Duodenal mucosa (tissue), 2 donors: ENCODE measurements around the gene CD101.

Experiments used
- H3K27ac ChIP-seq: one replicate; pipeline ENCODE4 v1.7.0; 2013; ENCODE audit warnings: low read depth, low read length
- H3K27me3 ChIP-seq, 2 donors: one replicate each; pipeline ENCODE4 v1.7.0; 2013; ENCODE audit warnings: low read length in 2 of 2, control low read depth in 1 of 2; ENCODE audit not compliant: insufficient read depth in 2 of 2, control insufficient read depth in 1 of 2
- H3K36me3 ChIP-seq, 2 donors: one replicate each; pipeline ENCODE4 v1.7.0; 2013; ENCODE audit warnings: low read length in 2 of 2, control low read depth in 1 of 2; ENCODE audit not compliant: insufficient read depth in 2 of 2, control insufficient read depth in 1 of 2
- H3K4me1 ChIP-seq, 2 donors: one replicate each; pipeline ENCODE4 v1.7.0; 2013; ENCODE audit warnings: low read length in 2 of 2, control low read depth in 1 of 2; ENCODE audit not compliant: insufficient read depth in 2 of 2, control insufficient read depth in 1 of 2
- H3K4me3 ChIP-seq, 2 donors: one replicate each; pipeline ENCODE4 v1.7.0; 2013; ENCODE audit warnings: low read length in 2 of 2, low read depth in 1 of 2
- H3K9ac ChIP-seq, 2 donors: one replicate each; pipeline ENCODE4 v1.7.0; 2013; ENCODE audit warnings: low read length in 2 of 2, low read depth in 1 of 2
- H3K9me3 ChIP-seq, 2 donors: one replicate each; pipeline ENCODE4 v1.7.0; 2013; ENCODE audit warnings: low read length in 2 of 2, control low read depth in 1 of 2; ENCODE audit not compliant: control insufficient read depth in 1 of 2

CD101 gene

GRCh38 chr1:116993286-116993685 lies 8.3 kb upstream of the CD101 start:
- H3K9ac ChIP-seq: no peak overlapping the region
- no peak overlapping the region for H3K4me3 ChIP-seq
- peaks cover 6 to 8% of the 10 kb centered on the region in 2 donors for H3K4me1 ChIP-seq
- no peaks in the 10 kb centered on the region for H3K27me3 ChIP-seq
- no peaks in the 10 kb centered on the region for H3K9me3 ChIP-seq
- H3K36me3 ChIP-seq: peaks cover 0 to 7% of the 10 kb centered on the region in 2 donors
- H3K27ac ChIP-seq: no peak overlapping the region

- Histone ChIP-seq H3K9me3 (no peaks in the 10 kb centered on the region), H3K27me3 (no peaks in the 10 kb centered on the region), H3K4me1 (peaks cover 0 to 2% of the 10 kb centered on the region in 2 donors), H3K4me3 (no peak overlapping the region), H3K27ac (no peak overlapping the region), H3K36me3 (peaks cover 0 to 7% of the 10 kb centered on the region in 2 donors), H3K9ac (no peak overlapping the region)
These were observed 7.1 kb upstream of the CD101 start for GRCh38 chr1:116994411-116994810.

GRCh38 chr1:116997066-116997465 lies 4.5 kb upstream of the CD101 start:
- Histone ChIP-seq H3K4me1 (peaks cover 0 to 8% of the 10 kb centered on the region in 2 donors), H3K27me3 (no peaks in the 10 kb centered on the region)

GRCh38 chr1:116997636-116998035 lies 3.9 kb upstream of the CD101 start:
- Histone ChIP-seq H3K27ac (no peak overlapping the region), H3K27me3 (no peaks in the 10 kb centered on the region), H3K36me3 (no peaks in the 10 kb centered on the region), H3K9me3 (no peaks in the 10 kb centered on the region), H3K4me3 (no peak overlapping the region), H3K4me1 (peaks cover 0 to 8% of the 10 kb centered on the region in 2 donors), H3K9ac (no peak overlapping the region)

More at GRCh38 chr1:116997066-116997465, 4.5 kb upstream of the CD101 start:
- Histone ChIP-seq H3K9me3 (no peaks in the 10 kb centered on the region), H3K4me3 (no peak overlapping the region), H3K9ac (no peak overlapping the region), H3K36me3 (no peaks in the 10 kb centered on the region), H3K27ac (no peak overlapping the region)

GRCh38 chr1:116999596-116999995 lies 2.0 kb upstream of the CD101 start:
- Histone ChIP-seq H3K9me3 (no peaks in the 10 kb centered on the region), H3K4me1 (peaks cover 0 to 8% of the 10 kb centered on the region in 2 donors), H3K9ac (no peak overlapping the region), H3K36me3 (no peaks in the 10 kb centered on the region), H3K4me3 (no peak overlapping the region), H3K27ac (no peak overlapping the region), H3K27me3 (no peaks in the 10 kb centered on the region)

- H3K4me3 ChIP-seq: no peak overlapping the region
- peaks cover 0 to 8% of the 10 kb centered on the region in 2 donors for H3K4me1 ChIP-seq
- no peak overlapping the region for H3K9ac ChIP-seq
- H3K27ac ChIP-seq: no peak overlapping the region
- H3K27me3 ChIP-seq: no peaks in the 10 kb centered on the region
- no peaks in the 10 kb centered on the region for H3K36me3 ChIP-seq
- no peaks in the 10 kb centered on the region for H3K9me3 ChIP-seq
These were observed 1.4 kb upstream of the CD101 start for GRCh38 chr1:117000142-117000541.

- Histone ChIP-seq H3K27me3 (no peaks in the 10 kb centered on the region), H3K9ac (no peak overlapping the region), H3K9me3 (no peaks in the 10 kb centered on the region), H3K27ac (no peak overlapping the region), H3K4me3 (no peak overlapping the region), H3K36me3 (no peaks in the 10 kb centered on the region), H3K4me1 (peaks cover 0 to 8% of the 10 kb centered on the region in 2 donors)
These were observed 1.8 kb downstream of the CD101 start for GRCh38 chr1:117003223-117003875.

GRCh38 chr1:117007719-117008013 lies 6.1 kb downstream of the CD101 start:
- Histone ChIP-seq H3K4me3 (no peak overlapping the region), H3K27ac (no peak overlapping the region), H3K27me3 (no peaks in the 10 kb centered on the region), H3K36me3 (no peaks in the 10 kb centered on the region), H3K9ac (no peak overlapping the region), H3K9me3 (no peaks in the 10 kb centered on the region), H3K4me1 (no peaks in the 10 kb centered on the region)

GRCh38 chr1:117008656-117009055 lies 7.1 kb downstream of the CD101 start:
- Histone ChIP-seq H3K4me3 (no peak overlapping the region), H3K4me1 (no peaks in the 10 kb centered on the region), H3K9ac (no peak overlapping the region), H3K36me3 (no peaks in the 10 kb centered on the region), H3K27me3 (no peaks in the 10 kb centered on the region), H3K27ac (no peak overlapping the region), H3K9me3 (no peaks in the 10 kb centered on the region)

- H3K9me3 ChIP-seq: no peaks in the 10 kb centered on the region
- no peaks in the 10 kb centered on the region for H3K27me3 ChIP-seq
- H3K4me3 ChIP-seq: no peak overlapping the region
- no peak overlapping the region for H3K27ac ChIP-seq
- no peaks in the 10 kb centered on the region for H3K36me3 ChIP-seq
- no peak overlapping the region for H3K9ac ChIP-seq
- H3K4me1 ChIP-seq: no peaks in the 10 kb centered on the region
These were observed 7.6 kb downstream of the CD101 start for GRCh38 chr1:117009132-117009531.
